ENCODE results near the gene KIF13A. TPM values are rescaled to one million over a fixed set of nuclear protein-coding genes. Genes with fewer than 3 reads are reported as not detected.
A peak's percentile ranks its signal among the peaks of the same experiment; 100 is the strongest.

The KIF13A gene
- total RNA-seq, 2 donors from 2014 or later = 0.10 to 0.46 TPM

DNA sequence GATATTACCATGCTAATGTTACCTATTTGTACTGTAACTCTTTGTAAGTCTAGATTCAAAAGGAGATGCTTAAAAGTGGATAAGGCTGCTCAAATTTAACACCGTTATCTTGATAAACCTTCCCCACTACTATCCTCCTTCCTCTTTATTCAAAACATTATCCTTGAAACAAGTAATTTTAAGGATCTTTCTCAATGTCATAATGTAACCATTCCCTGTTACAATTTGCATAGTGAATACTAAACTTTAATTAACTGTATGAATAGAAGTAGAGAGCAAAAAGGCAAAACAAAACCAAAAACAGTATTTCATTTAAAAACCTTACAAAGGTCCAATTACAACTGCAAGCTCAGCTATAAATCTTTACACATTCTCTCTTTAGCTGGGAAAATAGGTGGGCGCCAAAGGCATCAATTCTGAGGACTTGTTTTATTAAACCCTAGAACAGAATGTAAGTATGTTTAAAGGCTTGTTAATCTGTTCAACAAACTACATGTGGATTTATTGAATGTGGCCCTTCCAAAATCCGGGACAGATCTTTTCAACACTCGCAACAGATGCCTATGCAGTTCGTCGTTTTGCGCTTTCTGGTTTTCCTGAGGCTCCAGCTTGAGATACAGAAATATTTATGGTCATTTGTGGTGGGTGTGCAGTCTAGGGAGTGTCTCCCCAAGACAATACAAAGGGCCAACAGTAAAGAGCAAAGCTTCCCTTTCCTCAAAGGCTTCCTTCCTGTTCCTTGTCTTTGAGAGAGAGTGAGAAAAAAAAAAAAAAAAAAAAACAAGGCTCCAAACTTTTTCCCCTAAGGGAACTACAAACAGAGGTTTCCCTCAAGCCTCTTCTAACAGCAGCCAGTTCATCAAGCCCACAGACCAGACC is 15.1 kb downstream of the KIF13A start:
- Mint-ChIP-seq H3K4me1 (ENCODE audit: low read depth) (no peaks in the 10 kb centered on the region), H3K36me3 (ENCODE audit: insufficient read depth in 2 of 2) (no peaks in the 10 kb centered on the region), H3K27me3 (ENCODE audit: low read depth) (peaks cover 24% of the 10 kb centered on the region), H3K4me3 (no peak overlapping the region), H3K9me3 (no peaks in the 10 kb centered on the region), H3K27ac (no peak overlapping the region)
- DNase-seq (no peak), ATAC-seq (replicated peaks in 1 of 2) (no peak)

- Mint-ChIP-seq H3K27ac (no peak overlapping the region), H3K4me3 (no peak overlapping the region), H3K27me3 (ENCODE audit: low read depth) (peaks cover 24% of the 10 kb centered on the region), H3K36me3 (ENCODE audit: insufficient read depth in 2 of 2) (no peaks in the 10 kb centered on the region), H3K9me3 (no peaks in the 10 kb centered on the region), H3K4me1 (ENCODE audit: low read depth) (no peaks in the 10 kb centered on the region)
- DNase-seq (no peak), ATAC-seq (replicated peaks in 1 of 2) (no peak)
These were observed 16.0 kb downstream of the KIF13A start for GRCh38 chr6:17971128-17972073.

DNA sequence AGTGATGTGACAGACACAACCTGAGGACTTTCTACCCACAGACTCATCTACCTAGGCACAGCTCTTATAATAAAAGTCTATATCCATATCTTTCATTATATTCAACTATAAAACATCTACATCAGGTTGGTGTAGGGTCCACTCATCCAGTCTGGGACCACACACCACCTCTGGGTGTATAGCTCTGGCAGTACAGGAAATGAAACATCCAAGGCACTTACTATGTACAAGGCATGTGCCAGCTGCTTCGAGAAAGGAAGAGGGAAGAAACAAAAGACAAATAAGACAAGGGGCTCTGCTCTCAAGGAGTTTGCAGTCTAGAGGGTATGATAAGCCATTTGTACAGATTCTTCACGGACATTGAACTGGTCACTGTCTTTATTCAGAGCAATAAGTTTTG is 18.6 kb downstream of the KIF13A start:
- DNase-seq (no peak), ATAC-seq (replicated peaks in 1 of 2) (no peak)
- Mint-ChIP-seq H3K4me1 (ENCODE audit: low read depth) (no peaks in the 10 kb centered on the region), H3K27ac (no peak overlapping the region), H3K9me3 (no peaks in the 10 kb centered on the region), H3K4me3 (no peak overlapping the region), H3K36me3 (ENCODE audit: insufficient read depth in 2 of 2) (no peaks in the 10 kb centered on the region), H3K27me3 (ENCODE audit: low read depth) (peaks cover 29% of the 10 kb centered on the region)

GRCh38 chr6:17967668-17968518 is 19.5 kb downstream of the KIF13A start:
- H3K4me1 Mint-ChIP-seq (ENCODE audit: low read depth) = no peaks in the 10 kb centered on the region
- H3K36me3 Mint-ChIP-seq (ENCODE audit: insufficient read depth in 2 of 2) = no peaks in the 10 kb centered on the region
- H3K27ac Mint-ChIP-seq = no peak overlapping the region
- ATAC-seq (replicated peaks in 1 of 2) = no peak
- H3K27me3 Mint-ChIP-seq (ENCODE audit: low read depth) = peaks cover 22% of the 10 kb centered on the region
- no peak for DNase-seq
- H3K9me3 Mint-ChIP-seq = no peaks in the 10 kb centered on the region
- H3K4me3 Mint-ChIP-seq = no peak overlapping the region

- Mint-ChIP-seq H3K27me3 (ENCODE audit: low read depth) (peaks cover 23% of the 10 kb centered on the region), H3K36me3 (ENCODE audit: insufficient read depth in 2 of 2) (no peaks in the 10 kb centered on the region), H3K4me3 (no peak overlapping the region), H3K9me3 (no peaks in the 10 kb centered on the region), H3K27ac (no peak overlapping the region), H3K4me1 (ENCODE audit: low read depth) (no peaks in the 10 kb centered on the region)
- DNase-seq (no peak), ATAC-seq (replicated peaks in 1 of 2) (no peak)
These were observed 21.0 kb downstream of the KIF13A start for GRCh38 chr6:17966451-17966850.

- Mint-ChIP-seq H3K9me3 (no peaks in the 10 kb centered on the region), H3K4me3 (no peak overlapping the region), H3K4me1 (ENCODE audit: low read depth) (no peaks in the 10 kb centered on the region), H3K27ac (no peak overlapping the region), H3K36me3 (ENCODE audit: insufficient read depth in 2 of 2) (no peaks in the 10 kb centered on the region), H3K27me3 (ENCODE audit: low read depth) (peaks cover 28% of the 10 kb centered on the region)
- ATAC-seq (replicated peaks in 1 of 2) (no peak), DNase-seq (no peak)
These were observed 22.0 kb downstream of the KIF13A start for GRCh38 chr6:17965397-17965796.

DNA sequence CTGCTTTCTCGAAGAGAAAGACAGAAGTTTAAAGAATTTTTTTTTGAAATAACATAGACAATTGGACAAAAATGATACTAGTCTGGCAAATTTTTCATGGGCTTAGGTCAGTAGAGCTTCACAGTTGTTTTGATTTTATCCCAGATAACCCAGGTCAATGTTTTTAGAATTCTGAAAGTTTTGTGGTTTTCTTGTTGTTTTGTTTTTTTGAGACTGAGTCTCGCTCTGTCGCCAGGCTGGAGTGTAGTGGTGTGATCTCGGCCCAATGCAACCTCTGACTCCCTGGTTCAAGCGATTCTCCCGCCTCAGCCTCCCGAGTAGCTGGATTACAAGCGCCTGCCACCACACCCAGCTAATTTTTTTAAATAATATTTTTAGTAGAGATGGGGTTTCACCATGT is 22.8 kb downstream of the KIF13A start:
- no peak overlapping the region for H3K27ac Mint-ChIP-seq
- H3K4me3 Mint-ChIP-seq = no peak overlapping the region
- ATAC-seq (replicated peaks in 1 of 2) (no peak), DNase-seq (no peak)
- no peaks in the 10 kb centered on the region for H3K36me3 Mint-ChIP-seq (ENCODE audit: insufficient read depth in 2 of 2)
- H3K9me3 Mint-ChIP-seq = no peaks in the 10 kb centered on the region
- no peaks in the 10 kb centered on the region for H3K4me1 Mint-ChIP-seq (ENCODE audit: low read depth)
- peaks cover 35% of the 10 kb centered on the region for H3K27me3 Mint-ChIP-seq (ENCODE audit: low read depth)

GRCh38 chr6:17962436-17963031 is 24.9 kb downstream of the KIF13A start:
- DNase-seq (no peak), ATAC-seq (replicated peaks in 1 of 2) (peak in 1 of 2 donors; percentile 26)
- no peak overlapping the region for H3K4me3 Mint-ChIP-seq
- H3K9me3 Mint-ChIP-seq = no peaks in the 10 kb centered on the region
- no peaks in the 10 kb centered on the region for H3K36me3 Mint-ChIP-seq (ENCODE audit: insufficient read depth in 2 of 2)
- H3K4me1 Mint-ChIP-seq (ENCODE audit: low read depth) = peaks cover 2% of the 10 kb centered on the region
- peaks cover 42% of the 10 kb centered on the region for H3K27me3 Mint-ChIP-seq (ENCODE audit: low read depth)
- H3K27ac Mint-ChIP-seq = no peak overlapping the region

DNA sequence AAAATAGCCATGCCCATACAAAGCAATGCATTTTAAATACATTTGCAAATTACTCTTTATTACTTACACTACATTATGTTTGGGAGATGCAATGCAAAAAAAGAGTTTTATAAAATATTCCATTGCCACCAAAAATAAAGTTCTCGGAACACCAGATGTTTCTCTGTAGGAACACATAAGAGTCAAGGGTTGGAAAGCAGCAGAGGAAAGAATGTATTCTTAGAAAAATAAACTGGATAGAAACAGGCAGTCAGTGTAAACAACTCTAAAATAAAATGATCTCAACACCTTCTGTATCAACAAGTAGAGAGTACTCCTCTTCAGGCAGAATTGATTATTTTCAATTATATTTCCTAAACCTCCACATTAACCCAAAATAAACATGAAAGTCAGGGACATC is 28.1 kb downstream of the KIF13A start:
- H3K36me3 Mint-ChIP-seq (ENCODE audit: insufficient read depth in 2 of 2) = no peaks in the 10 kb centered on the region
- no peaks in the 10 kb centered on the region for H3K9me3 Mint-ChIP-seq

GRCh38 chr6:17957904-17958620 is 29.4 kb downstream of the KIF13A start:
- ATAC-seq (replicated peaks in 1 of 2) = no peak
- H3K27ac Mint-ChIP-seq = no peak overlapping the region

More for the DNA sequence above, 28.1 kb downstream of the KIF13A start:
- Mint-ChIP-seq H3K4me3 (no peak overlapping the region), H3K4me1 (ENCODE audit: low read depth) (peaks cover 5% of the 10 kb centered on the region), H3K27me3 (ENCODE audit: low read depth) (peaks cover 41% of the 10 kb centered on the region), H3K27ac (no peak overlapping the region)
- DNase-seq (no peak), ATAC-seq (replicated peaks in 1 of 2) (no peak)

GRCh38 chr6:17957498-17957897 is 29.9 kb downstream of the KIF13A start:
- ATAC-seq (replicated peaks in 1 of 2) (peak; percentile 56 to 65), DNase-seq (peak in 1 of 2 donors; percentile 1)
- H3K36me3 Mint-ChIP-seq (ENCODE audit: insufficient read depth in 2 of 2) = no peaks in the 10 kb centered on the region
- no peak overlapping the region for H3K4me3 Mint-ChIP-seq
- H3K27ac Mint-ChIP-seq = no peak overlapping the region
- peaks cover 5% of the 10 kb centered on the region for H3K4me1 Mint-ChIP-seq (ENCODE audit: low read depth)
- no peaks in the 10 kb centered on the region for H3K9me3 Mint-ChIP-seq
- peaks cover 35% of the 10 kb centered on the region for H3K27me3 Mint-ChIP-seq (ENCODE audit: low read depth)

More at GRCh38 chr6:17957904-17958620, 29.4 kb downstream of the KIF13A start:
- no peak for DNase-seq
- Mint-ChIP-seq H3K27me3 (ENCODE audit: low read depth) (peaks cover 35% of the 10 kb centered on the region), H3K4me3 (no peak overlapping the region), H3K4me1 (ENCODE audit: low read depth) (peaks cover 5% of the 10 kb centered on the region), H3K9me3 (no peaks in the 10 kb centered on the region), H3K36me3 (ENCODE audit: insufficient read depth in 2 of 2) (no peaks in the 10 kb centered on the region)

GRCh38 chr6:17957086-17957485 is 30.3 kb downstream of the KIF13A start:
- ATAC-seq (replicated peaks in 1 of 2) (no peak), DNase-seq (no peak)
- Mint-ChIP-seq H3K4me1 (ENCODE audit: low read depth) (peaks cover 5% of the 10 kb centered on the region), H3K36me3 (ENCODE audit: insufficient read depth in 2 of 2) (no peaks in the 10 kb centered on the region), H3K27me3 (ENCODE audit: low read depth) (peaks cover 31% of the 10 kb centered on the region), H3K9me3 (no peaks in the 10 kb centered on the region), H3K27ac (no peak overlapping the region), H3K4me3 (no peak overlapping the region)
